MV-4-11 (cell line): Measurements from ENCODE around the gene FHOD3.

Source experiments
- DNase-seq: peaks from one replicate; lab custom pipeline; 2025; lab: John Stamatoyannopoulos, UW

Gene FHOD3

GRCh38 chr18:36594621-36595020 is 297.1 kb downstream of the FHOD3 start:
- DNase-seq, result no peak

GRCh38 chr18:36595046-36595817 is 297.7 kb downstream of the FHOD3 start:
- DNase-seq, result no peak

- DNase-seq, result no peak
Measured at GRCh38 chr18:36595818-36596215, 298.3 kb downstream of the FHOD3 start.

GRCh38 chr18:36597636-36598035 is 300.1 kb downstream of the FHOD3 start:
- DNase-seq, result no peak

GRCh38 chr18:36600548-36600947 is 303.0 kb downstream of the FHOD3 start:
- no peak for DNase-seq

GRCh38 chr18:36601316-36601715 is 303.8 kb downstream of the FHOD3 start:
- peak; percentile 28 for DNase-seq

- no peak for DNase-seq
Measured at GRCh38 chr18:36602071-36602470, 304.6 kb downstream of the FHOD3 start.

- DNase-seq, result no peak
Measured at GRCh38 chr18:36602620-36603019, 305.1 kb downstream of the FHOD3 start.

GRCh38 chr18:36608107-36608506 is 310.6 kb downstream of the FHOD3 start:
- no peak for DNase-seq

GRCh38 chr18:36610258-36610657 is 312.7 kb downstream of the FHOD3 start:
- DNase-seq, result no peak

GRCh38 chr18:36610661-36611060 is 313.1 kb downstream of the FHOD3 start:
- DNase-seq, result no peak

GRCh38 chr18:36613069-36613468 is 315.6 kb downstream of the FHOD3 start:
- no peak for DNase-seq

GRCh38 chr18:36613810-36614209 is 316.3 kb downstream of the FHOD3 start:
- no peak for DNase-seq

GRCh38 chr18:36620788-36621187 is 323.3 kb downstream of the FHOD3 start:
- no peak for DNase-seq

- no peak for DNase-seq
Measured at GRCh38 chr18:36622610-36623009, 325.1 kb downstream of the FHOD3 start.

GRCh38 chr18:36623091-36623490 is 325.6 kb downstream of the FHOD3 start:
- no peak for DNase-seq

- DNase-seq, result no peak
Measured at GRCh38 chr18:36623681-36624190, 326.2 kb downstream of the FHOD3 start.

GRCh38 chr18:36624451-36625167 is 327.1 kb downstream of the FHOD3 start:
- no peak for DNase-seq

- no peak for DNase-seq
Measured at GRCh38 chr18:36625386-36625785, 327.9 kb downstream of the FHOD3 start.

GRCh38 chr18:36627637-36628036 is 330.1 kb downstream of the FHOD3 start:
- DNase-seq, result no peak

GRCh38 chr18:36628435-36629137 is 331.1 kb downstream of the FHOD3 start:
- no peak for DNase-seq

GRCh38 chr18:36629138-36629530 is 331.6 kb downstream of the FHOD3 start:
- no peak for DNase-seq

GRCh38 chr18:36629836-36630235 is 332.3 kb downstream of the FHOD3 start:
- no peak for DNase-seq
